Measurements from ENCODE around the gene FGF3. TPM values are rescaled to one million over a fixed set of nuclear protein-coding genes. Genes with fewer than 3 reads are reported as not detected.

Gene FGF3
- polyA plus RNA-seq, 1 of the 3 experiments (the other 2 are of a cell fraction), result not detected

DNA sequence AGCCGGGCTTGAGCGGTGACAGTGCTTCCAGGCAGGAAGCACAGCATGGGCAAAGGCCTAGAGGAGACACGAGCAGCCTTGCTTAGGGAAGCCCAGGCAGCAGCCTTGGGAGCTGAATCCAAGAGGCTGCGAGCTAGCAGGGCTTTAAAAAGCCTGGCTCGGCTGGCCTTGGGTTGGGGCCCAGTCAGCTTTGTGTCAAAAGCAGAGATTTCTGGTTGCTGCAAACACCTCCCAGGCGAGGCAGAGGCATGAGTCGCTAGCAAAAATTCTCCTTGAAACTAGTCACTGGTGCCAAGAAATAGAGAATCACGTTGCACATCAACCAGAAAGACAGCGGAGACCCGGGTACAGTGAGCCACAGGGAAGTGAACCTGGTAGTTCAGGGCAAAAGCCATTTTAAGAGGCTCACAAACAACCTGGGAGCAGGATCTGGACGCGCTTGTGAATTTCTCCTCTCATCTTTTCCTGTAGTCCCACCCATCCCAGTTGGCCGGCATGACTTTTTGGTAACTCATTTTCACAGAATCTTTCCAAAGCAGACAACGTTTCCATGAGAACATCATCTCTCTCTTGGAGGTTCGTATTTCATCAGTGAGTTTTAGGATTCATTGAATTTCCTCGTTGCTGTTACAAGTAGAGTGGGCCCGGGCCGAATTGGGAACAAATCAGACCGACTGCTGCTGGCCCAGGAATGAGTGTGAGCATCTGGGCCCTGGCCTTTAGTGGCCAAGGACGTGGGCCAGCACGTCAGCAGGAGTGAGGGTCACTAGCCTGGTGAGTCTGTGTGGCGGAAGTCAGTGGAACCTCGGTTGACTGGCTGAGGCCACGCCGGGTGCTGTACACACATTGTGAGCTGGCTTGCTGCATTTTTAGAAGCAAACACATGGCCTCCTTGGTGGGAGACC lies 27.7 kb downstream of the FGF3 start:
- H3F3A ChIP-seq (replicated peaks; ENCODE audit: insufficient read depth), result peaks cover 4% of the 10 kb centered on the region
- TF ChIP-seq TEAD4 (IDR thresholded peaks at IDR 0.05; ENCODE audit: borderline replicate concordance, insufficient read depth) (0 out of 2 replicates have a peak, but pooled peaks have one; percentile 15), SIN3A (IDR thresholded peaks at IDR 0.05; ENCODE audit: borderline replicate concordance, low read depth, low read length) (no peak), NFIC (IDR thresholded peaks at IDR 0.05; ENCODE audit: borderline replicate concordance) (peak; percentile 77), FOSL2 (IDR thresholded peaks at IDR 0.05; ENCODE audit: borderline replicate concordance, low read depth) (peak; percentile 47; the same call in 1 of the 2 replicates), FOXM1 (IDR thresholded peaks at IDR 0.05; ENCODE audit: low read depth) (no peak), RFX5 (IDR thresholded peaks at IDR 0.05; ENCODE audit: low read length) (no peak), YY1 (IDR thresholded peaks at IDR 0.05; ENCODE audit: low read depth) (no peak), MAX (IDR thresholded peaks at IDR 0.05; ENCODE audit: low read depth) (0 out of 2 replicates have a peak, but pooled peaks have one; percentile 16)
- TF ChIP-seq, protein P1, sequence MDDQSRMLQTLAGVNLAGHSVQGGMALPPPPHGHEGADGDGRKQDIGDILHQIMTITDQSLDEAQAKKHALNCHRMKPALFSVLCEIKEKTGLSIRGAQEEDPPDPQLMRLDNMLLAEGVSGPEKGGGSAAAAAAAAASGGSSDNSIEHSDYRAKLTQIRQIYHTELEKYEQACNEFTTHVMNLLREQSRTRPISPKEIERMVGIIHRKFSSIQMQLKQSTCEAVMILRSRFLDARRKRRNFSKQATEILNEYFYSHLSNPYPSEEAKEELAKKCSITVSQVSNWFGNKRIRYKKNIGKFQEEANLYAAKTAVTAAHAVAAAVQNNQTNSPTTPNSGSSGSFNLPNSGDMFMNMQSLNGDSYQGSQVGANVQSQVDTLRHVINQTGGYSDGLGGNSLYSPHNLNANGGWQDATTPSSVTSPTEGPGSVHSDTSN (IDR thresholded peaks at IDR 0.05), result 0 out of 2 replicates have a peak, but pooled peaks have one; percentile 22
- no peaks in the 10 kb centered on the region for H4K20me1 ChIP-seq (ENCODE audit: insufficient read depth)
- peak overlapping the region; percentile 46 for H3K9ac ChIP-seq
- H3K36me3 ChIP-seq (replicated peaks in 1 of 2; ENCODE audit: control insufficient read depth in 1 of 2, insufficient read depth in 2 of 2, low read length in 1 of 2), result no peaks in the 10 kb centered on the region
- H3K27me3 ChIP-seq (ENCODE audit: insufficient read depth), result no peaks in the 10 kb centered on the region
- H3K4me2 ChIP-seq, result peak overlapping the region; percentile 63
- no peaks in the 10 kb centered on the region for H3K9me2 ChIP-seq
- no peak overlapping the region for H3K4me3 ChIP-seq (ENCODE audit: low read depth in 2 of 2, low read length in 1 of 2)
- POLR2A ChIA-PET, result no interaction called here
- no peak for DNase-seq
- no peaks in the 10 kb centered on the region for H3K79me2 ChIP-seq (ENCODE audit: insufficient read depth)
- H3K4me1 ChIP-seq (ENCODE audit: control insufficient read depth in 1 of 2, insufficient read depth in 2 of 2, low read depth in 1 of 2, low read length in 1 of 2), result no peaks in the 10 kb centered on the region; a peak in 1 of 4 replicates
- H3K27ac ChIP-seq (ENCODE audit: low read depth in 2 of 2, low read length in 1 of 2), result peak overlapping the region in 1 of 2 experiments; percentile 63; a peak in 2 of 4 replicates
- H2AFZ ChIP-seq (ENCODE audit: low read depth), result peak overlapping the region; percentile 26; the same call in 1 of the 2 replicates
- no peaks in the 10 kb centered on the region for H3K9me3 ChIP-seq
- 61% methylated on average over 19 of the region's 25 CpGs for WGBS (ENCODE audit: low lambda C conversion rate)
- CTCF ChIA-PET, result no interaction called here

DNA sequence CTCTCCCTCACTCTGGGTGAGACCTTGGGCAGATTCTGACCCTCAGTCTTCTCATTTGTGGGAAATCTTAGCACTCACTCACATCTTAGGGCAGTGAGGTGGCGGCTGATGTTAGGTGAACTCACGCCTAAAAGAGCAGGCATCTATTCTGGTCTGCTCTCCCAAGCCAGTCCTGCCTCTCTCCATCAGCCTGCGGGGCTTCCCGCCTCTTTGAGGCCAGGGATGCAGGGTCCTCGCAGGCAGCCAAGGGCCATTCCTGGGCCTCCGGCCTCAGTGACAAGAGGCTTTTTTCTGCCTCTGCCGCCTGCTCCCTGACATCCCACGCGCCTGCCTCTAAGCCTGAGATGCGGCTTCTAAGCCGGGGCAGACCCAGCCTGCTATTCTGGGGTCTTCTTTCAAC lies 30.3 kb downstream of the FGF3 start:
- no peak for DNase-seq
- H3K9me2 ChIP-seq, result no peaks in the 10 kb centered on the region
- no peak overlapping the region for H3K27ac ChIP-seq (ENCODE audit: low read depth in 2 of 2, low read length in 1 of 2)
- CTCF ChIA-PET, result interaction anchor here (0.6 to 0.9 kb wide), 2 partner anchors 13 to 23 kb away, joined by 3 read pairs; no protein-coding TSS in a partner anchor
- no peaks in the 10 kb centered on the region; a peak in 1 of 4 replicates for H3K4me1 ChIP-seq (ENCODE audit: control insufficient read depth in 1 of 2, insufficient read depth in 2 of 2, low read depth in 1 of 2, low read length in 1 of 2)
- POLR2A ChIA-PET, result no interaction called here
- H3K9me3 ChIP-seq, result no peaks in the 10 kb centered on the region
- H4K20me1 ChIP-seq (ENCODE audit: insufficient read depth), result no peaks in the 10 kb centered on the region
- H3K4me3 ChIP-seq (ENCODE audit: low read depth in 2 of 2, low read length in 1 of 2), result no peak overlapping the region
- no peak overlapping the region for H3K4me2 ChIP-seq
- peaks cover 4% of the 10 kb centered on the region for H3F3A ChIP-seq (replicated peaks; ENCODE audit: insufficient read depth)
- H2AFZ ChIP-seq (ENCODE audit: low read depth), result no peak overlapping the region
- H3K9ac ChIP-seq, result no peak overlapping the region
- no peaks in the 10 kb centered on the region; the same call in 1 of the 2 replicates for H3K27me3 ChIP-seq (ENCODE audit: insufficient read depth)
- H3K36me3 ChIP-seq (replicated peaks in 1 of 2; ENCODE audit: control insufficient read depth in 1 of 2, insufficient read depth in 2 of 2, low read length in 1 of 2), result no peaks in the 10 kb centered on the region
- 82% methylated on average over 6 of the region's 11 CpGs for WGBS (ENCODE audit: low lambda C conversion rate)
- no peaks in the 10 kb centered on the region for H3K79me2 ChIP-seq (ENCODE audit: insufficient read depth)
- TF ChIP-seq, protein P2, sequence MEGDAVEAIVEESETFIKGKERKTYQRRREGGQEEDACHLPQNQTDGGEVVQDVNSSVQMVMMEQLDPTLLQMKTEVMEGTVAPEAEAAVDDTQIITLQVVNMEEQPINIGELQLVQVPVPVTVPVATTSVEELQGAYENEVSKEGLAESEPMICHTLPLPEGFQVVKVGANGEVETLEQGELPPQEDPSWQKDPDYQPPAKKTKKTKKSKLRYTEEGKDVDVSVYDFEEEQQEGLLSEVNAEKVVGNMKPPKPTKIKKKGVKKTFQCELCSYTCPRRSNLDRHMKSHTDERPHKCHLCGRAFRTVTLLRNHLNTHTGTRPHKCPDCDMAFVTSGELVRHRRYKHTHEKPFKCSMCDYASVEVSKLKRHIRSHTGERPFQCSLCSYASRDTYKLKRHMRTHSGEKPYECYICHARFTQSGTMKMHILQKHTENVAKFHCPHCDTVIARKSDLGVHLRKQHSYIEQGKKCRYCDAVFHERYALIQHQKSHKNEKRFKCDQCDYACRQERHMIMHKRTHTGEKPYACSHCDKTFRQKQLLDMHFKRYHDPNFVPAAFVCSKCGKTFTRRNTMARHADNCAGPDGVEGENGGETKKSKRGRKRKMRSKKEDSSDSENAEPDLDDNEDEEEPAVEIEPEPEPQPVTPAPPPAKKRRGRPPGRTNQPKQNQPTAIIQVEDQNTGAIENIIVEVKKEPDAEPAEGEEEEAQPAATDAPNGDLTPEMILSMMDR (IDR thresholded peaks at IDR 0.05), result no peak
- TF ChIP-seq ZBTB33 (IDR thresholded peaks at IDR 0.05; ENCODE audit: borderline replicate concordance, low read depth) (no peak), RFX5 (IDR thresholded peaks at IDR 0.05; ENCODE audit: low read length) (no peak), USF1 (IDR thresholded peaks at IDR 0.05; ENCODE audit: borderline replicate concordance, low read depth) (no peak), ELF1 (IDR thresholded peaks at IDR 0.05) (no peak), EZH2phosphoT487 (IDR thresholded peaks at IDR 0.05; ENCODE audit: borderline replicate concordance, low read depth) (no peak)
- TF ChIP-seq, protein P3, sequence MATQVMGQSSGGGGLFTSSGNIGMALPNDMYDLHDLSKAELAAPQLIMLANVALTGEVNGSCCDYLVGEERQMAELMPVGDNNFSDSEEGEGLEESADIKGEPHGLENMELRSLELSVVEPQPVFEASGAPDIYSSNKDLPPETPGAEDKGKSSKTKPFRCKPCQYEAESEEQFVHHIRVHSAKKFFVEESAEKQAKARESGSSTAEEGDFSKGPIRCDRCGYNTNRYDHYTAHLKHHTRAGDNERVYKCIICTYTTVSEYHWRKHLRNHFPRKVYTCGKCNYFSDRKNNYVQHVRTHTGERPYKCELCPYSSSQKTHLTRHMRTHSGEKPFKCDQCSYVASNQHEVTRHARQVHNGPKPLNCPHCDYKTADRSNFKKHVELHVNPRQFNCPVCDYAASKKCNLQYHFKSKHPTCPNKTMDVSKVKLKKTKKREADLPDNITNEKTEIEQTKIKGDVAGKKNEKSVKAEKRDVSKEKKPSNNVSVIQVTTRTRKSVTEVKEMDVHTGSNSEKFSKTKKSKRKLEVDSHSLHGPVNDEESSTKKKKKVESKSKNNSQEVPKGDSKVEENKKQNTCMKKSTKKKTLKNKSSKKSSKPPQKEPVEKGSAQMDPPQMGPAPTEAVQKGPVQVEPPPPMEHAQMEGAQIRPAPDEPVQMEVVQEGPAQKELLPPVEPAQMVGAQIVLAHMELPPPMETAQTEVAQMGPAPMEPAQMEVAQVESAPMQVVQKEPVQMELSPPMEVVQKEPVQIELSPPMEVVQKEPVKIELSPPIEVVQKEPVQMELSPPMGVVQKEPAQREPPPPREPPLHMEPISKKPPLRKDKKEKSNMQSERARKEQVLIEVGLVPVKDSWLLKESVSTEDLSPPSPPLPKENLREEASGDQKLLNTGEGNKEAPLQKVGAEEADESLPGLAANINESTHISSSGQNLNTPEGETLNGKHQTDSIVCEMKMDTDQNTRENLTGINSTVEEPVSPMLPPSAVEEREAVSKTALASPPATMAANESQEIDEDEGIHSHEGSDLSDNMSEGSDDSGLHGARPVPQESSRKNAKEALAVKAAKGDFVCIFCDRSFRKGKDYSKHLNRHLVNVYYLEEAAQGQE (IDR thresholded peaks at IDR 0.05; ENCODE audit: low read depth, low read length), result no peak
